Stimulated activated CD8-positive, alpha-beta memory T cell treated with anti-CD3 and anti-CD28 coated beads, Interleukin-4, amount 100 ng/mL, for 4 hours (primary cell): Measurements from ENCODE around the gene CLEC1B.
"Not testable (repeated sequence)": the region's sequence is repeated elsewhere in the genome, so short reads cannot be mapped to it uniquely, and the experiment has no call there.

Experiments used
- DNase-seq, 2 donors: peaks; one replicate each; pipeline ENCODE4 v3.0.0-alpha.2; 2020; ENCODE audit warnings: low read depth in 2 of 2, low spot score in 1 of 2

CLEC1B gene

DNA sequence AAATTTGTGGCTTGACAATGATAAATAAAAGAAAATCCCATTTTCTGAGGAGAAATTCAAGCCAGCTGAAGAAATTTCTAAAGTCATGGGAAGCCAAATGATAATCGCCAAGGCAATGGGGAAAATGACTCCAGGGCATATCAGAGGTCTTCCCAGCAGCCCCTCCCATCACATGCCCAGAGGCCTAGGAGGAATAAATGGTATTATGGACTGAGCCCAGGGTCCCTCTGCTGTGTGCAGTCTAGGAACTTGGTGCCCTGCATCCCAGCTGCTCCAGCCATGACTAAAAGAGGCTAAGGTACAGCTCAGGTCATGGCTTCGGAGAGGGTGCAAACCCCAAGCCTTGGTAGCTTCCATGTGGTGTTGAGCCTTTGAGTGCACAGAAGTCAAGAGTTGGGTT, 23.3 kb downstream of the CLEC1B start:
- no peak for DNase-seq

GRCh38 chr12:9974731-9975130, 24.2 kb downstream of the CLEC1B start:
- DNase-seq = not testable (repeated sequence)

DNA sequence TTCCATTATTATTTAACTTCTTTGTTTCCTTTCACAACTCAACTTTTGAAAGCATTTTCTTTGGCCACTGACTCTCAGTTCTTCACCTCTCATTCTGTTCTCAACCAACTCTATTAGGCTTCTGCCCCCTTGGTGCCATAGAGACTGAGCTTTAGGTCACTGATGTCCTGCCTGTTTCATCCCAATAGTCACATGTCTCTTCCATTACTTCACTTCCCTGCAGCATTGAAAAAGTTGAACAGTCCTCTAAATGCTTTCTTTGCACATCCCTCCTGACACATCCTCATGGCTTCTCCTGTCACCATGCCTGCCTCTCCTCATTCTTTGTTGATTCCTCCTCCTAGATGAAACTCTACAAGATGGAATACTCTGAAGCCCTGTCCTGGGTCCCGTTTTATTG, 25.0 kb downstream of the CLEC1B start:
- no peak for DNase-seq

GRCh38 chr12:9971181-9971580, 27.7 kb downstream of the CLEC1B start, which contains the start of gene CLEC12A:
Gene CLEC12A (plus strand): TSS chr12:9971409. CDS start chr12:9971597, 188 bp downstream.
- no peak for DNase-seq

- no peak for DNase-seq
Observed at GRCh38 chr12:9969673-9970072, 29.2 kb downstream of the CLEC1B start.

- no peak for DNase-seq
Observed at GRCh38 chr12:9961901-9962300, 37.0 kb downstream of the CLEC1B start.

DNA sequence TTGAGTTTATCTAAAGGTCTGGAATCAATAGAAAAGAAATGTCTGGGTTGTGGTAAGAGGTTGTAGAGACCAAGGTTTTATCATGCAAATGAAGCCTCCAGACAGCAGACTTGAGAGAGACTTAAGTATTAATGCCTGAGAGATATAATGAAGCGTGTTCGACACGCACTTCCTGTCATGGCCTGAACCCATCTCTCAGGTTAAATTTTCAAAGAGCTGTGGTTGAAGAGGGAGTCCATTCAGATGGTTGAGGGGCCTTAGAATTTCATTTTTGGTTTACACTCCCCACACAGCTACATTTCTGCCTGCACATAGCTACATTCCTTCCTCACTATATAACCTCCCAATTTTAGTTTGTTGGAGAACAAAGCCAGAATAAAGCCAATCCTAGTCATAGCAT, 37.8 kb downstream of the CLEC1B start:
- DNase-seq = no peak

GRCh38 chr12:9960590-9960989, 38.3 kb downstream of the CLEC1B start:
- no peak for DNase-seq

DNA sequence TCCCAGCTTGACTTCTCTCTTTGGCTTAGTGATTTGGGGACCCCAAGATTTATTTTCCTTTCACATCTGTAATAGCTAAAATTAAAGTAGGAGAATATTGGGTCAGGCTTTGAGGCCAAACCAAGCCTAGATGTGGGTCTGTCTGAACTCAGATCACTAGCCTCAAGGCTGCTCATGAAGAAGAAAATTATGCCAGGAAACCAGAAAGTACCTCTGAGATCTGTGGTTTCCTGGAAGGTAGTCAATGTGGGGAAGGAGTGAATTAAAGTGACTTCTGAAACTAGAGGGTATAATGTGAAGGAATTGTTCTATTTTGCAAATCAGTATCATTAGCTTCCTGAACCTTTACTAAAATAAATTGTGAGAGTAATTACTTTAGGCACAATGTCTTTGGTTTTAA, 41.1 kb downstream of the CLEC1B start:
- no peak for DNase-seq

GRCh38 chr12:9952954-9953729, 45.8 kb downstream of the CLEC1B start:
- DNase-seq = not testable (repeated sequence)

DNA sequence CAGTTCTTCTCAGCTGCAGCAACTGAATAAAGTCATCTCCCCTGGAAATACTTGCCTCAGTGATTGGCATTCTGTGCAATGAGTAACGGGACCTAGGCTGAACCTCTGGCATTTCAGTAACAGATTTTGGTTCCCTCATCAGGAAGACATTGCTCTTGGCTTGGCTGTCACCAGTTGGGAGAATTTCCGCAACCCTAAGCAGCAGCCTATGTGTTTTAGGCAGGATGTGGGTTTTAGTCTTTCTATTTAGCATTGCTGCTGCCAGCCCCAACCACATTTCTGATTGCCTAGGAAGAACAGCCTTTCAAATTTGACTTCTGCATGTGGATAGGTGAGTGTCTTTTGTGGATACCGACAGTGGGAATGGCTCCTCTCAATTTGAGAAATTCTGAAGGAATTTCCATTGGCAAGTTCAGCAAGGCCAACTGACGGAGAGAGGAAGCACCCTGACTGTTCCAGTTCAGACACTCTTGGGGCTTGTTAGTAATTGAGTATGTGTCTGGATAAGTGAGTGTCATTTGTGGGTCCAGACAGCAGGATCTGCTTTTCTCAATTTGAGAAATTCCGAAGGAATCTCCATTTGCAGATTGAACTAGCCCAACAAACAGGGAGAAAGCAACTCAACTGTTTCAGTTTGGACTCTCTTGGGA, 47.8 kb downstream of the CLEC1B start:
- peak in 1 of 2 donors; percentile 6 for DNase-seq

DNA sequence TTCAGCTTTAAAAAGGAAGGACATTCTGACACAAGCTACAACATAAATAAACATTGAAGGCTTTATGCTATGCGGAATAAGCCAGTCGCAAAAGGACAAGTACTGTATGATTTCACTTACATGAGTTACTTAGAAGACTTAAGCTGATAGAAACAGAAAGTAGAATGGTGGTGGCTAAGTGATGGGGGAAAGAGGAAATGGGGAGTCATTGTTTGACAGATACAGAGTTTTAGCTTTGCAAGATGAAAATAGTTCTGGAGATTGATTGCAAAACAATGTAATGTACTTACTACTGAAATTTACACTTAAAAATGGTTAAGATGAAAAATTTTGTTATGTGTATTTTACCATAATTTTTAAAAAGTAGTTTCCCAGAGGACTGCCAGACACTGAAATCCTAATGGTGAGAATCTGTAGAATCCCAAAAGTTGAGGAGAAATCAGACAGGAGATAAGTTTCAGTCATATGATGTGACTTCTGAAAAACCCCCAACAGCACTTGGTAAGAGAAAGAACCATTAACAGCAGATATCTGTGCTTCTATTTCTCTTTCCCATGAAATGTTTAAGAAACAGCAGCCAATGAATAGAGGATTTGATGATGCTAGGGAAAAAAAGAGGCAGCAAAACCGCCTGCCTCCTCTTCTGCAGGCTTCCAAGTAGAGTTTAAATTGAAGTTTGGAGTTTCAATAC, 50.2 kb downstream of the CLEC1B start:
- DNase-seq = no peak

- DNase-seq = no peak
Observed at GRCh38 chr12:9947674-9948073, 51.2 kb downstream of the CLEC1B start.

GRCh38 chr12:9944391-9944790, 54.5 kb downstream of the CLEC1B start:
- DNase-seq = no peak

DNA sequence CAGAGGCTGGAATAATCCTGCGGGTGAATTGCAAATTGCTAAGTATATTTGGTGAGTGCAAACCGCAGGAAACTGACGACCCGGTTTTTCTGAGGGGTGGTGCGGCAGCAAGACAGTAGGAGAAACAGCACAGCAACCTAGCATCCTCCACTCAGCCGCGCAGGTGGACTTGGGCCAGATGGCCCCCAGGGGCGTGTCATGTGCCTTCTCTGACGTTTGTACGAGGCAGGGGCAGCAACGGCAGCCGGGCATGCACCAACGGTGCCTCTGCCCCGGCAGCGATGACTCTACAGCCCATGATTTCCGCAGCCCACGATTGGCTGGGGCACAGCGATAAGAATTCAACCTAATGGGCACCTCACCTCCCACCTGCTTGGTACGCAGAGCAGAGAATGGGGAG, 55.7 kb downstream of the CLEC1B start:
- no peak for DNase-seq
